SK-N-SH (cell line): ENCODE data around the gene POLR1A. TPM values are rescaled to one million over a fixed set of nuclear protein-coding genes. Genes with fewer than 3 reads are reported as not detected.

Experiments
- CTCF ChIA-PET: fragments of 300-600, 350-600 bp; formaldehyde crosslinking; extraction: SDS; loops from one replicate; lab custom pipeline; 2021; lab: Yijun Ruan, JAX
- POLR2A ChIA-PET: fragments of 350-600 bp; sonication (Branson Sonifier 250); formaldehyde crosslinking; extraction: SDS; loops from one replicate; lab custom pipeline; 2020; ENCODE audit warnings: antibody characterized with exemption, inconsistent platforms; lab: Yijun Ruan, JAX
- DNase-seq: peaks from one replicate; pipeline ENCODE4 v3.0.0; 2012
- H2AFZ ChIP-seq: fragments of 200-600 bp; sonication (generic); 2 replicates; pipeline ENCODE4 v1.8.1; 2016; ENCODE audit warnings: antibody characterized with exemption, mild to moderate bottlenecking, low read depth
- H3F3A ChIP-seq: fragments of 200-600 bp; sonication (generic); replicated peaks from 2 replicates; pipeline ENCODE3; 2016; ENCODE audit warnings: antibody characterized with exemption, mild to moderate bottlenecking; ENCODE audit not compliant: insufficient read depth
- H3K27ac ChIP-seq, 2 experiments: fragments of 200-500 bp in 1 of 2; fragments of 200-600 bp in 1 of 2; sonication (Bioruptor generic) in 1 of 2; sonication (generic), shearing (Covaris generic) in 1 of 2; 2 replicates each; pipeline versions ENCODE4 v1.5.1 to v1.6.1; 2014 to 2016; ENCODE audit warnings: low read depth in 2 of 2, inconsistent platforms in 1 of 2, low read length in 1 of 2, mild to moderate bottlenecking in 1 of 2, mixed read lengths in 1 of 2
- H3K27me3 ChIP-seq: fragments of 200-600 bp; sonication (generic), shearing (Covaris generic); 2 replicates; pipeline ENCODE4 v1.6.1; 2016; ENCODE audit warnings: mixed run types; ENCODE audit not compliant: insufficient read depth
- H3K36me3 ChIP-seq, 2 experiments: fragments of 200-500 bp in 1 of 2; fragments of 200-600 bp in 1 of 2; sonication (Bioruptor generic) in 1 of 2; sonication (generic) in 1 of 2; replicated peaks in 1 of 2; 2 replicates each; pipeline versions ENCODE3 to v1.5.1; 2014 to 2016; ENCODE audit warnings: low read length in 1 of 2, mild to moderate bottlenecking in 1 of 2; ENCODE audit not compliant: insufficient read depth in 2 of 2, control insufficient read depth in 1 of 2
- H3K4me1 ChIP-seq, 2 experiments: fragments of 200-500 bp in 1 of 2; fragments of 200-600 bp in 1 of 2; sonication (Bioruptor generic) in 1 of 2; sonication (generic), shearing (Covaris generic) in 1 of 2; 2 replicates each; pipeline versions ENCODE4 v1.5.1 to v1.6.1; 2014 to 2016; ENCODE audit warnings: low read depth in 1 of 2, low read length in 1 of 2, mixed run types in 1 of 2; ENCODE audit not compliant: insufficient read depth in 2 of 2, control insufficient read depth in 1 of 2
- H3K4me2 ChIP-seq: fragments of 200-600 bp; sonication (generic), shearing (Covaris generic); 2 replicates; pipeline ENCODE4 v1.6.1; 2017; ENCODE audit warnings: mixed run types
- H3K4me3 ChIP-seq, 2 experiments: fragments of 200-500 bp in 1 of 2; fragments of 200-600 bp in 1 of 2; sonication (Bioruptor generic) in 1 of 2; sonication (generic), shearing (Covaris generic) in 1 of 2; 2 replicates each; pipeline versions ENCODE4 v1.5.1 to v1.8.1; 2014 to 2016; ENCODE audit warnings: low read depth in 2 of 2, inconsistent platforms in 1 of 2, low read length in 1 of 2, mild to moderate bottlenecking in 1 of 2, mixed read lengths in 1 of 2, moderate library complexity in 1 of 2
- H3K79me2 ChIP-seq: fragments of 200-600 bp; sonication (generic); 2 replicates; pipeline ENCODE4 v1.8.1; 2017; ENCODE audit warnings: mild to moderate bottlenecking; ENCODE audit not compliant: insufficient read depth
- H3K9ac ChIP-seq: fragments of 200-600 bp; sonication (generic); 2 replicates; pipeline ENCODE4 v1.6.1; 2017; ENCODE audit warnings: mixed run types
- H3K9me2 ChIP-seq: fragments of 200-600 bp; sonication (generic); 2 replicates; pipeline ENCODE4 v1.6.1; 2017; ENCODE audit warnings: mixed run types
- H3K9me3 ChIP-seq: fragments of 200-600 bp; sonication (generic); 2 replicates; pipeline ENCODE4 v1.6.1; 2017; ENCODE audit warnings: mixed run types, mild to moderate bottlenecking, moderate library complexity
- H4K20me1 ChIP-seq: fragments of 200-600 bp; sonication (generic); 2 replicates; pipeline ENCODE4 v1.6.1; 2017; ENCODE audit warnings: mild to moderate bottlenecking, mixed run types; ENCODE audit not compliant: insufficient read depth
- EP300 ChIP-seq, 2 experiments: IDR thresholded peaks; 2 replicates each; pipeline versions ENCODE4 v1.4.0 to v1.6.1; 2012; ENCODE audit warnings: borderline replicate concordance in 1 of 2, low read depth in 1 of 2, low read length in 1 of 2
- FOSL2 ChIP-seq: IDR thresholded peaks from 2 replicates; pipeline ENCODE4 v1.4.0; 2012; ENCODE audit warnings: low read depth, mild to moderate bottlenecking, moderate library complexity, borderline replicate concordance
- FOXJ3 ChIP-seq: sonication (generic); formaldehyde crosslinking; IDR thresholded peaks from 2 replicates; pipeline ENCODE4 v1.5.1; 2020; ENCODE audit warnings: mild to moderate bottlenecking, missing genetic modification reagents
- GABPA ChIP-seq: IDR thresholded peaks from 2 replicates; pipeline ENCODE4 v1.4.0; 2012; ENCODE audit warnings: low read depth, mild to moderate bottlenecking
- IRF3 ChIP-seq: fragments of 150-350 bp; IDR thresholded peaks from 2 replicates; pipeline ENCODE4 v1.6.1; 2016; ENCODE audit warnings: mild to moderate bottlenecking, low read depth, low read length
- JUND ChIP-seq: IDR thresholded peaks from 2 replicates; pipeline ENCODE4 v1.4.0; 2012
- NRF1 ChIP-seq: IDR thresholded peaks from 2 replicates; pipeline ENCODE4 v1.6.1; 2012; ENCODE audit warnings: low read depth, mild to moderate bottlenecking, low read length
- POLR2AphosphoS5 ChIP-seq: IDR thresholded peaks from 2 replicates; pipeline ENCODE4 v1.6.1; 2012; ENCODE audit warnings: low read depth, low read length
- RAD21 ChIP-seq: IDR thresholded peaks from 2 replicates; pipeline ENCODE4 v1.6.1; 2012; ENCODE audit warnings: mild to moderate bottlenecking, low read length
- SIN3A ChIP-seq: IDR thresholded peaks from 2 replicates; pipeline ENCODE4 v1.6.1; 2012; ENCODE audit warnings: low read depth, mild to moderate bottlenecking, low read length, moderate library complexity, borderline replicate concordance
- TEAD4 ChIP-seq: IDR thresholded peaks from 2 replicates; pipeline ENCODE4 v1.4.0; 2012; ENCODE audit warnings: mild to moderate bottlenecking, borderline replicate concordance; ENCODE audit not compliant: insufficient read depth
- USF1 ChIP-seq: IDR thresholded peaks from 2 replicates; pipeline ENCODE4 v1.4.0; 2012; ENCODE audit warnings: low read depth, borderline replicate concordance
- USF2 ChIP-seq: fragments of 150-350 bp; IDR thresholded peaks from 2 replicates; pipeline ENCODE4 v1.6.1; 2017; ENCODE audit warnings: antibody characterized with exemption, low read length, low read depth, borderline replicate concordance
- ZBTB33 ChIP-seq: IDR thresholded peaks from 2 replicates; pipeline ENCODE4 v1.4.0; 2012; ENCODE audit warnings: low read depth, borderline replicate concordance
- WGBS: methylation state at CpG from one replicate; pipeline ENCODE4 v1.1.6; 2017; ENCODE audit warnings: low lambda C conversion rate; 5-methylcytosine and 5-hydroxymethylcytosine counted together
- polyA plus RNA-seq, 3 experiments: library from polyadenylated mRNA; depleted of rRNA; stranded (reverse); fragments of >200 nt; gene quantifications; 2 replicates each; pipeline ENCODE4 v1.2.3, GENCODE V29; 2012

Gene POLR1A
- polyA plus RNA-seq, 1 of the 3 experiments (the other 2 are of a cell fraction) = 6.1 TPM

GRCh38 chr2:86021396-86022378 is 84.0 kb downstream of the POLR1A start (continued):
- TF ChIP-seq FOXJ3 (no peak), TEAD4 (no peak), SIN3A (no peak), USF1 (no peak)

- Histone ChIP-seq H3F3A (no peaks in the 10 kb centered on the region), H2AFZ (no peak overlapping the region), H3K27ac (no peak overlapping the region), H3K79me2 (no peaks in the 10 kb centered on the region), H3K4me3 (no peak overlapping the region), H3K27me3 (no peaks in the 10 kb centered on the region), H3K9me3 (no peaks in the 10 kb centered on the region), H3K9me2 (no peaks in the 10 kb centered on the region), H3K4me2 (no peak overlapping the region), H3K4me1 (no peaks in the 10 kb centered on the region; a peak in 1 of 4 replicates), H3K9ac (no peak overlapping the region), H4K20me1 (no peaks in the 10 kb centered on the region), H3K36me3 (peaks cover 4 to 9% of the 10 kb centered on the region in 2 experiments)
- TF ChIP-seq FOSL2 (no peak), RAD21 (no peak), EP300 (IDR thresholded peaks at IDR 0.05; ENCODE audit: borderline replicate concordance in 1 of 2, low read depth in 1 of 2, low read length in 1 of 2) (no peak), NRF1 (no peak), GABPA (no peak), USF2 (no peak), IRF3 (no peak), POLR2AphosphoS5 (no peak; the same call in 1 of the 2 replicates), JUND (no peak), ZBTB33 (no peak)
- DNase-seq = no peak
- POLR2A ChIA-PET = no interaction called here
- CTCF ChIA-PET = interaction anchor here (1.9 kb wide), 1 partner anchor 292 kb away, joined by 5 read pairs; no protein-coding TSS in a partner anchor
- WGBS = 90% methylated on average over 4 of the region's 7 CpGs
These were observed 84.7 kb downstream of the POLR1A start for GRCh38 chr2:86020984-86021383.
